ENCODE measurements around the gene DEXI.

The DEXI gene

GRCh38 chr16:10918294-10919002 is 23.8 kb downstream of the DEXI start:
- peak; percentile 97 for ATAC-seq
- TF ChIP-seq ZNF70 (CRISPR knock-in tag; IDR thresholded peaks at IDR 0.05) (no peak), CREB5 (CRISPR knock-in tag; IDR thresholded peaks at IDR 0.05; ENCODE audit: low read depth) (no peak), TOX (CRISPR knock-in tag; IDR thresholded peaks at IDR 0.05; ENCODE audit: borderline replicate concordance) (no peak), ESRRG (CRISPR knock-in tag; IDR thresholded peaks at IDR 0.05) (no peak), RARB (CRISPR knock-in tag; IDR thresholded peaks at IDR 0.05) (no peak), ZFP3 (CRISPR knock-in tag; IDR thresholded peaks at IDR 0.05) (no peak), GLIS3 (CRISPR knock-in tag; IDR thresholded peaks at IDR 0.05) (no peak), BACH2 (CRISPR knock-in tag; IDR thresholded peaks at IDR 0.05; ENCODE audit: borderline replicate concordance) (no peak)
- TF ChIP-seq, protein P1, sequence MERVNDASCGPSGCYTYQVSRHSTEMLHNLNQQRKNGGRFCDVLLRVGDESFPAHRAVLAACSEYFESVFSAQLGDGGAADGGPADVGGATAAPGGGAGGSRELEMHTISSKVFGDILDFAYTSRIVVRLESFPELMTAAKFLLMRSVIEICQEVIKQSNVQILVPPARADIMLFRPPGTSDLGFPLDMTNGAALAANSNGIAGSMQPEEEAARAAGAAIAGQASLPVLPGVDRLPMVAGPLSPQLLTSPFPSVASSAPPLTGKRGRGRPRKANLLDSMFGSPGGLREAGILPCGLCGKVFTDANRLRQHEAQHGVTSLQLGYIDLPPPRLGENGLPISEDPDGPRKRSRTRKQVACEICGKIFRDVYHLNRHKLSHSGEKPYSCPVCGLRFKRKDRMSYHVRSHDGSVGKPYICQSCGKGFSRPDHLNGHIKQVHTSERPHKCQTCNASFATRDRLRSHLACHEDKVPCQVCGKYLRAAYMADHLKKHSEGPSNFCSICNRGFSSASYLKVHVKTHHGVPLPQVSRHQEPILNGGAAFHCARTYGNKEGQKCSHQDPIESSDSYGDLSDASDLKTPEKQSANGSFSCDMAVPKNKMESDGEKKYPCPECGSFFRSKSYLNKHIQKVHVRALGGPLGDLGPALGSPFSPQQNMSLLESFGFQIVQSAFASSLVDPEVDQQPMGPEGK (CRISPR knock-in tag; IDR thresholded peaks at IDR 0.05; ENCODE audit: borderline replicate concordance): no peak

GRCh38 chr16:10916534-10916933 is 25.7 kb downstream of the DEXI start:
- ATAC-seq: no peak
- TF ChIP-seq ISL1 (CRISPR knock-in tag; IDR thresholded peaks at IDR 0.05): no peak

- ATAC-seq: no peak
- TF ChIP-seq ARNTL (CRISPR knock-in tag; IDR thresholded peaks at IDR 0.05; ENCODE audit: borderline replicate concordance, low read depth) (no peak), TCF4 (CRISPR knock-in tag; IDR thresholded peaks at IDR 0.05; ENCODE audit: borderline replicate concordance) (no peak), ZFP30 (CRISPR knock-in tag; IDR thresholded peaks at IDR 0.05) (no peak), RARB (CRISPR knock-in tag; IDR thresholded peaks at IDR 0.05) (no peak), PPARA (CRISPR knock-in tag; IDR thresholded peaks at IDR 0.05; ENCODE audit: borderline replicate concordance) (no peak), ZFP3 (CRISPR knock-in tag; IDR thresholded peaks at IDR 0.05) (no peak), CREB5 (CRISPR knock-in tag; IDR thresholded peaks at IDR 0.05; ENCODE audit: low read depth) (no peak), OSR1 (CRISPR knock-in tag; IDR thresholded peaks at IDR 0.05) (no peak), SNAI2 (CRISPR knock-in tag; IDR thresholded peaks at IDR 0.05) (no peak), ISL1 (CRISPR knock-in tag; IDR thresholded peaks at IDR 0.05) (no peak), CSDC2 (CRISPR knock-in tag; IDR thresholded peaks at IDR 0.05) (no peak), ZNF70 (CRISPR knock-in tag; IDR thresholded peaks at IDR 0.05) (no peak), ZC3H10 (CRISPR knock-in tag; IDR thresholded peaks at IDR 0.05) (no peak), ESRRG (CRISPR knock-in tag; IDR thresholded peaks at IDR 0.05) (no peak), POU6F1 (CRISPR knock-in tag; IDR thresholded peaks at IDR 0.05; ENCODE audit: borderline replicate concordance, low read depth) (no peak), GLIS3 (CRISPR knock-in tag; IDR thresholded peaks at IDR 0.05) (no peak)
- TF ChIP-seq, protein P1 (CRISPR knock-in tag; IDR thresholded peaks at IDR 0.05; ENCODE audit: borderline replicate concordance): no peak
- TF ChIP-seq, protein P2, sequence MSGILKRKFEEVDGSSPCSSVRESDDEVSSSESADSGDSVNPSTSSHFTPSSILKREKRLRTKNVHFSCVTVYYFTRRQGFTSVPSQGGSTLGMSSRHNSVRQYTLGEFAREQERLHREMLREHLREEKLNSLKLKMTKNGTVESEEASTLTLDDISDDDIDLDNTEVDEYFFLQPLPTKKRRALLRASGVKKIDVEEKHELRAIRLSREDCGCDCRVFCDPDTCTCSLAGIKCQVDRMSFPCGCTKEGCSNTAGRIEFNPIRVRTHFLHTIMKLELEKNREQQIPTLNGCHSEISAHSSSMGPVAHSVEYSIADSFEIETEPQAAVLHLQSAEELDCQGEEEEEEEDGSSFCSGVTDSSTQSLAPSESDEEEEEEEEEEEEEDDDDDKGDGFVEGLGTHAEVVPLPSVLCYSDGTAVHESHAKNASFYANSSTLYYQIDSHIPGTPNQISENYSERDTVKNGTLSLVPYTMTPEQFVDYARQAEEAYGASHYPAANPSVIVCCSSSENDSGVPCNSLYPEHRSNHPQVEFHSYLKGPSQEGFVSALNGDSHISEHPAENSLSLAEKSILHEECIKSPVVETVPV (CRISPR knock-in tag; IDR thresholded peaks at IDR 0.05): no peak
Measured at GRCh38 chr16:10911267-10911666, 31.0 kb downstream of the DEXI start.

Data from SK-N-SH treated with all-trans-retinoic acid at 6 μM for 48 hours (cell line).